IPS-20b (cell line): ENCODE results near the gene TCL1B.

Experiments
- H3K27ac ChIP-seq: one replicate; pipeline ENCODE4 v1.5.1; 2013; ENCODE audit warnings: low read length
- H3K27me3 ChIP-seq: 2 replicates; pipeline ENCODE4 v1.6.1; 2013; ENCODE audit warnings: mild to moderate bottlenecking, low read length, inconsistent platforms; ENCODE audit not compliant: insufficient read depth
- H3K36me3 ChIP-seq: 2 replicates; pipeline ENCODE4 v1.6.1; 2013; ENCODE audit warnings: low read depth, mild to moderate bottlenecking, inconsistent platforms, low read length, moderate library complexity; ENCODE audit not compliant: insufficient read depth
- H3K4me1 ChIP-seq: 2 replicates; pipeline ENCODE4 v1.6.1; 2013; ENCODE audit warnings: mild to moderate bottlenecking, control low read depth, inconsistent platforms, low read length, moderate library complexity; ENCODE audit not compliant: insufficient read depth
- H3K4me3 ChIP-seq: 2 replicates; pipeline ENCODE4 v1.5.1; 2013; ENCODE audit warnings: mild to moderate bottlenecking, low read length, inconsistent platforms
- H3K9ac ChIP-seq: 2 replicates; pipeline ENCODE4 v1.6.1; 2013; ENCODE audit warnings: low read depth, mild to moderate bottlenecking, inconsistent platforms, low read length, moderate library complexity
- H3K9me3 ChIP-seq: 2 replicates; pipeline ENCODE4 v1.6.1; 2013; ENCODE audit warnings: mild to moderate bottlenecking, low read depth, low read length, inconsistent platforms; ENCODE audit not compliant: insufficient read depth

Gene TCL1B

GRCh38 chr14:95691591-95691990, 5.4 kb downstream of the TCL1B start:
- no peak overlapping the region for H3K4me3 ChIP-seq
- no peak overlapping the region for H3K27ac ChIP-seq
- H3K36me3 ChIP-seq = no peaks in the 10 kb centered on the region
- no peaks in the 10 kb centered on the region for H3K9me3 ChIP-seq
- peaks cover 8% of the 10 kb centered on the region; the same call in 1 of the 2 replicates for H3K27me3 ChIP-seq
- no peak overlapping the region for H3K9ac ChIP-seq
- H3K4me1 ChIP-seq = peaks cover 16% of the 10 kb centered on the region; the same call in 1 of the 2 replicates

GRCh38 chr14:95692109-95692508, 5.9 kb downstream of the TCL1B start:
- H3K4me3 ChIP-seq = no peak overlapping the region
- no peak overlapping the region for H3K9ac ChIP-seq
- no peaks in the 10 kb centered on the region for H3K9me3 ChIP-seq
- H3K4me1 ChIP-seq = peaks cover 11% of the 10 kb centered on the region; the same call in 1 of the 2 replicates
- H3K27ac ChIP-seq = no peak overlapping the region
- peaks cover 11% of the 10 kb centered on the region; the same call in 1 of the 2 replicates for H3K27me3 ChIP-seq
- no peaks in the 10 kb centered on the region for H3K36me3 ChIP-seq

GRCh38 chr14:95695051-95695450, 8.8 kb downstream of the TCL1B start:
- H3K27ac ChIP-seq = no peak overlapping the region
- no peaks in the 10 kb centered on the region for H3K36me3 ChIP-seq
- no peaks in the 10 kb centered on the region for H3K9me3 ChIP-seq
- no peak overlapping the region for H3K9ac ChIP-seq
- H3K27me3 ChIP-seq = peaks cover 41% of the 10 kb centered on the region
- H3K4me3 ChIP-seq = no peak overlapping the region
- peaks cover 14% of the 10 kb centered on the region; the same call in 1 of the 2 replicates for H3K4me1 ChIP-seq

- no peak overlapping the region for H3K27ac ChIP-seq
- peaks cover 49% of the 10 kb centered on the region for H3K27me3 ChIP-seq
- peaks cover 22% of the 10 kb centered on the region; the same call in 1 of the 2 replicates for H3K4me1 ChIP-seq
- no peaks in the 10 kb centered on the region for H3K9me3 ChIP-seq
- no peak overlapping the region for H3K4me3 ChIP-seq
- no peak overlapping the region for H3K9ac ChIP-seq
- H3K36me3 ChIP-seq = no peaks in the 10 kb centered on the region
These were observed 9.7 kb downstream of the TCL1B start for GRCh38 chr14:95695913-95696312.

- H3K36me3 ChIP-seq = no peaks in the 10 kb centered on the region
- H3K27ac ChIP-seq = no peak overlapping the region
- H3K27me3 ChIP-seq = peaks cover 58% of the 10 kb centered on the region
- H3K9me3 ChIP-seq = no peaks in the 10 kb centered on the region
- H3K4me1 ChIP-seq = peaks cover 26% of the 10 kb centered on the region; the same call in 1 of the 2 replicates
- no peak overlapping the region for H3K9ac ChIP-seq
- H3K4me3 ChIP-seq = no peak overlapping the region
These were observed 10.5 kb downstream of the TCL1B start for GRCh38 chr14:95696741-95697140.

GRCh38 chr14:95697764-95698163, 11.5 kb downstream of the TCL1B start:
- Histone ChIP-seq H3K4me3 (no peak overlapping the region), H3K36me3 (no peaks in the 10 kb centered on the region), H3K9me3 (no peaks in the 10 kb centered on the region), H3K4me1 (peaks cover 29% of the 10 kb centered on the region; the same call in 1 of the 2 replicates), H3K27ac (no peak overlapping the region), H3K27me3 (peaks cover 68% of the 10 kb centered on the region), H3K9ac (no peak overlapping the region)

GRCh38 chr14:95698287-95698686, 12.1 kb downstream of the TCL1B start:
- Histone ChIP-seq H3K9ac (no peak overlapping the region), H3K27me3 (peaks cover 73% of the 10 kb centered on the region), H3K4me1 (peaks cover 25% of the 10 kb centered on the region; the same call in 1 of the 2 replicates), H3K4me3 (no peak overlapping the region), H3K9me3 (no peaks in the 10 kb centered on the region), H3K27ac (no peak overlapping the region), H3K36me3 (no peaks in the 10 kb centered on the region)

- Histone ChIP-seq H3K9me3 (no peaks in the 10 kb centered on the region), H3K9ac (no peak overlapping the region), H3K36me3 (no peaks in the 10 kb centered on the region), H3K27me3 (peaks cover 84% of the 10 kb centered on the region), H3K27ac (no peak overlapping the region), H3K4me1 (peaks cover 25% of the 10 kb centered on the region; the same call in 1 of the 2 replicates), H3K4me3 (no peak overlapping the region)
These were observed 13.2 kb downstream of the TCL1B start for GRCh38 chr14:95699412-95699811.

- peak overlapping the region; percentile 51 for H3K4me3 ChIP-seq
These were observed 14.2 kb downstream of the TCL1B start for GRCh38 chr14:95700221-95700976.

GRCh38 chr14:95701846-95702221, 15.6 kb downstream of the TCL1B start:
- H3K4me3 ChIP-seq = peak overlapping the region; percentile 39
- H3K4me1 ChIP-seq = peaks cover 25% of the 10 kb centered on the region; the same call in 1 of the 2 replicates
- no peak overlapping the region for H3K9ac ChIP-seq
- H3K36me3 ChIP-seq = no peaks in the 10 kb centered on the region
- peaks cover 85% of the 10 kb centered on the region for H3K27me3 ChIP-seq
- H3K27ac ChIP-seq = no peak overlapping the region
- H3K9me3 ChIP-seq = no peaks in the 10 kb centered on the region

More at GRCh38 chr14:95700221-95700976, 14.2 kb downstream of the TCL1B start:
- H3K9me3 ChIP-seq = no peaks in the 10 kb centered on the region
- H3K27ac ChIP-seq = no peak overlapping the region
- H3K9ac ChIP-seq = no peak overlapping the region
- H3K36me3 ChIP-seq = no peaks in the 10 kb centered on the region
- peaks cover 25% of the 10 kb centered on the region; the same call in 1 of the 2 replicates for H3K4me1 ChIP-seq
- peaks cover 94% of the 10 kb centered on the region for H3K27me3 ChIP-seq

- Histone ChIP-seq H3K4me1 (peaks cover 28% of the 10 kb centered on the region; the same call in 1 of the 2 replicates), H3K27me3 (peaks cover 70% of the 10 kb centered on the region), H3K27ac (no peak overlapping the region), H3K4me3 (no peak overlapping the region), H3K9me3 (no peaks in the 10 kb centered on the region), H3K36me3 (no peaks in the 10 kb centered on the region), H3K9ac (no peak overlapping the region)
These were observed 17.1 kb downstream of the TCL1B start for GRCh38 chr14:95703341-95703740.

GRCh38 chr14:95703805-95704204, 17.6 kb downstream of the TCL1B start:
- H3K4me3 ChIP-seq = no peak overlapping the region
- no peak overlapping the region for H3K27ac ChIP-seq
- H3K9ac ChIP-seq = no peak overlapping the region
- H3K4me1 ChIP-seq = peaks cover 31% of the 10 kb centered on the region; the same call in 1 of the 2 replicates
- peaks cover 69% of the 10 kb centered on the region for H3K27me3 ChIP-seq
- no peaks in the 10 kb centered on the region for H3K36me3 ChIP-seq
- no peaks in the 10 kb centered on the region for H3K9me3 ChIP-seq
